Neural cell (in vitro differentiated cells): Measurements from ENCODE around the gene AMPD1. TPM values are rescaled to one million over a fixed set of nuclear protein-coding genes. Genes with fewer than 3 reads are reported as not detected.

Source experiments
- H2AFZ ChIP-seq: fragments of 200-600, 300-800 bp; sonication (generic), shearing (Covaris generic); 2 replicates; pipeline ENCODE4 v1.6.0; 2014; ENCODE audit warnings: low read depth, mild to moderate bottlenecking, antibody characterized with exemption, low read length, moderate library complexity
- H3F3A ChIP-seq: fragments of 200-600 bp; shearing (Covaris generic); 2 replicates; pipeline ENCODE4 v1.6.1; 2016; ENCODE audit warnings: mild to moderate bottlenecking, moderate library complexity, mixed read lengths, antibody characterized with exemption, low read length; ENCODE audit not compliant: insufficient read depth, poor library complexity, severe bottlenecking
- H3K27ac ChIP-seq: fragments of 200-600, 300-800 bp; sonication (generic), shearing (Covaris generic); 2 replicates; pipeline ENCODE4 v1.5.1; 2014; ENCODE audit warnings: mild to moderate bottlenecking, low read length, moderate library complexity
- H3K27me3 ChIP-seq: fragments of 300-800, 200-600 bp; sonication (generic), shearing (Covaris generic); 2 replicates; pipeline ENCODE4 v1.6.0; 2014; ENCODE audit warnings: mild to moderate bottlenecking, low read depth, low read length, moderate library complexity; ENCODE audit not compliant: insufficient read depth
- H3K36me3 ChIP-seq: fragments of 300-800, 200-600 bp; sonication (generic), shearing (Covaris generic); 2 replicates; pipeline ENCODE4 v1.5.1; 2014; ENCODE audit warnings: mild to moderate bottlenecking, antibody characterized with exemption, low read length, moderate library complexity; ENCODE audit not compliant: insufficient read depth
- H3K4me2 ChIP-seq: fragments of 300-800, 200-600 bp; sonication (generic), shearing (Covaris generic); 2 replicates; pipeline ENCODE4 v1.6.0; 2014; ENCODE audit warnings: mild to moderate bottlenecking, low read length
- H3K4me3 ChIP-seq: fragments of 300-800, 200-600 bp; sonication (generic), shearing (Covaris generic); 2 replicates; pipeline ENCODE4 v1.5.1; 2014; ENCODE audit warnings: mild to moderate bottlenecking, low read length, moderate library complexity
- H3K79me2 ChIP-seq: fragments of 200-600 bp; shearing (Covaris generic); replicated peaks from 2 replicates; pipeline ENCODE4 v1.6.0; 2014; ENCODE audit warnings: mild to moderate bottlenecking, low read length, moderate library complexity; ENCODE audit not compliant: insufficient read depth
- H3K9ac ChIP-seq: fragments of 300-800, 200-600 bp; sonication (generic), shearing (Covaris generic); 2 replicates; pipeline ENCODE4 v1.6.1; 2016; ENCODE audit warnings: mild to moderate bottlenecking, low read length, mixed read lengths
- H3K9me2 ChIP-seq: fragments of 200-600 bp; shearing (Covaris generic); 2 replicates; pipeline ENCODE4 v1.6.1; 2016; ENCODE audit warnings: mild to moderate bottlenecking, low read length, mixed read lengths; ENCODE audit not compliant: insufficient read depth
- H3K9me3 ChIP-seq: fragments of 200-600, 300-800 bp; sonication (generic), shearing (Covaris generic); 2 replicates; pipeline ENCODE4 v1.6.1; 2016; ENCODE audit warnings: mild to moderate bottlenecking, mixed run types, low read length, moderate library complexity, mixed read lengths
- H4K20me1 ChIP-seq: fragments of 200-600 bp; shearing (Covaris generic); 2 replicates; pipeline ENCODE4 v1.6.1; 2016; ENCODE audit warnings: mild to moderate bottlenecking, mixed run types; ENCODE audit not compliant: insufficient read depth
- EP300 ChIP-seq: fragments of 450-650 bp; conservative IDR thresholded peaks from 2 replicates; pipeline ENCODE4 v1.6.1; 2014; ENCODE audit warnings: antibody characterized with exemption, mild to moderate bottlenecking, moderate library complexity; ENCODE audit not compliant: poor library complexity, severe bottlenecking
- EZH2 ChIP-seq: fragments of 200-600, 300-800 bp; shearing (Covaris generic), sonication (generic); IDR thresholded peaks from 2 replicates; pipeline ENCODE4 v1.6.1; 2014; ENCODE audit warnings: antibody characterized with exemption, low read length, borderline replicate concordance, mild to moderate bottlenecking; ENCODE audit not compliant: insufficient read depth, poor library complexity, severe bottlenecking
- MXI1 ChIP-seq: fragments of 450-650 bp; conservative IDR thresholded peaks from 2 replicates; pipeline ENCODE4 v1.6.1; 2014; ENCODE audit warnings: antibody characterized with exemption, mild to moderate bottlenecking; ENCODE audit not compliant: poor library complexity, severe bottlenecking
- POLR2AphosphoS5 ChIP-seq: IDR thresholded peaks from 2 replicates; pipeline ENCODE4 v1.6.1; 2012
- RAD21 ChIP-seq: fragments of 450-650 bp; conservative IDR thresholded peaks from 2 replicates; pipeline ENCODE4 v1.6.1; 2014; ENCODE audit warnings: antibody characterized with exemption, mild to moderate bottlenecking, moderate library complexity
- SMC3 ChIP-seq: fragments of 450-650 bp; conservative IDR thresholded peaks from 2 replicates; pipeline ENCODE4 v1.6.1; 2014; ENCODE audit warnings: antibody characterized with exemption, mild to moderate bottlenecking, moderate library complexity; ENCODE audit not compliant: poor library complexity
- TAF1 ChIP-seq: IDR thresholded peaks from 2 replicates; pipeline ENCODE4 v1.6.1; 2012; ENCODE audit warnings: low read depth
- polyA plus RNA-seq: library from polyadenylated mRNA; depleted of rRNA; stranded (reverse); fragments of >200 nt; gene quantifications from 2 replicates; pipeline ENCODE4 v1.2.3, GENCODE V29; 2014
- TF ChIP-seq, protein P1 (sequence below): IDR thresholded peaks from 2 replicates; pipeline ENCODE4 v1.6.1; 2012; ENCODE audit warnings: borderline replicate concordance
- TF ChIP-seq, protein P2 (sequence below): fragments of 450-650 bp; IDR thresholded peaks from 2 replicates; pipeline ENCODE4 v1.5.1; 2014; ENCODE audit warnings: antibody characterized with exemption, mild to moderate bottlenecking, moderate library complexity; ENCODE audit not compliant: poor library complexity, severe bottlenecking

The AMPD1 gene
- polyA plus RNA-seq, 1 donor from 2014 or later, result not detected

DNA sequence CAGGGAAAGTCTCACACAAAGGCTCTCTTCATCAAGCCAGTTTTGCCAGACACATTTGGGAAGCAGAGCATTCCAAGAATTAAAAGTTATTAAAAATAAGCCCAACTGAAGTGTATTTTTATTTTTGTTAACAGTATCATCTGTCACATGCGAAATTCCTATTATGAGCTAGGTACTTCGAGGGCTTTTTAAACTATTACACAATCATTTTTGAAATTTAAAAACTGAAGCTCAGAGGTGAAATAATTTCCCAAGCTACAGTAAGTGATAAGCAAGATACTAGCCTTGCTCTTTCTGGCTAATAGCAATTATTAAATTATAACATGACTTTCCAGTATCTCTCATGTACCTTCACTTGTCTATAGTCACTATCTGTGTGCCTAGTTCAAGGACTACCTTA lies 33.2 kb upstream of the AMPD1 start:
- H3K27ac ChIP-seq, result no peak overlapping the region
- H3K36me3 ChIP-seq, result peaks cover 15% of the 10 kb centered on the region
- H3K9me2 ChIP-seq, result no peaks in the 10 kb centered on the region
- H3K9ac ChIP-seq, result no peak overlapping the region
- no peaks in the 10 kb centered on the region for H4K20me1 ChIP-seq
- TF ChIP-seq RAD21, result no peak
- no peak for TF ChIP-seq EZH2
- no peak for TF ChIP-seq POLR2AphosphoS5
- TF ChIP-seq EP300, result no peak
- no peak for TF ChIP-seq TAF1
- no peak for TF ChIP-seq SMC3
- TF ChIP-seq MXI1, result no peak
- TF ChIP-seq, protein P1, sequence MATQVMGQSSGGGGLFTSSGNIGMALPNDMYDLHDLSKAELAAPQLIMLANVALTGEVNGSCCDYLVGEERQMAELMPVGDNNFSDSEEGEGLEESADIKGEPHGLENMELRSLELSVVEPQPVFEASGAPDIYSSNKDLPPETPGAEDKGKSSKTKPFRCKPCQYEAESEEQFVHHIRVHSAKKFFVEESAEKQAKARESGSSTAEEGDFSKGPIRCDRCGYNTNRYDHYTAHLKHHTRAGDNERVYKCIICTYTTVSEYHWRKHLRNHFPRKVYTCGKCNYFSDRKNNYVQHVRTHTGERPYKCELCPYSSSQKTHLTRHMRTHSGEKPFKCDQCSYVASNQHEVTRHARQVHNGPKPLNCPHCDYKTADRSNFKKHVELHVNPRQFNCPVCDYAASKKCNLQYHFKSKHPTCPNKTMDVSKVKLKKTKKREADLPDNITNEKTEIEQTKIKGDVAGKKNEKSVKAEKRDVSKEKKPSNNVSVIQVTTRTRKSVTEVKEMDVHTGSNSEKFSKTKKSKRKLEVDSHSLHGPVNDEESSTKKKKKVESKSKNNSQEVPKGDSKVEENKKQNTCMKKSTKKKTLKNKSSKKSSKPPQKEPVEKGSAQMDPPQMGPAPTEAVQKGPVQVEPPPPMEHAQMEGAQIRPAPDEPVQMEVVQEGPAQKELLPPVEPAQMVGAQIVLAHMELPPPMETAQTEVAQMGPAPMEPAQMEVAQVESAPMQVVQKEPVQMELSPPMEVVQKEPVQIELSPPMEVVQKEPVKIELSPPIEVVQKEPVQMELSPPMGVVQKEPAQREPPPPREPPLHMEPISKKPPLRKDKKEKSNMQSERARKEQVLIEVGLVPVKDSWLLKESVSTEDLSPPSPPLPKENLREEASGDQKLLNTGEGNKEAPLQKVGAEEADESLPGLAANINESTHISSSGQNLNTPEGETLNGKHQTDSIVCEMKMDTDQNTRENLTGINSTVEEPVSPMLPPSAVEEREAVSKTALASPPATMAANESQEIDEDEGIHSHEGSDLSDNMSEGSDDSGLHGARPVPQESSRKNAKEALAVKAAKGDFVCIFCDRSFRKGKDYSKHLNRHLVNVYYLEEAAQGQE, result no peak
- TF ChIP-seq, protein P2, sequence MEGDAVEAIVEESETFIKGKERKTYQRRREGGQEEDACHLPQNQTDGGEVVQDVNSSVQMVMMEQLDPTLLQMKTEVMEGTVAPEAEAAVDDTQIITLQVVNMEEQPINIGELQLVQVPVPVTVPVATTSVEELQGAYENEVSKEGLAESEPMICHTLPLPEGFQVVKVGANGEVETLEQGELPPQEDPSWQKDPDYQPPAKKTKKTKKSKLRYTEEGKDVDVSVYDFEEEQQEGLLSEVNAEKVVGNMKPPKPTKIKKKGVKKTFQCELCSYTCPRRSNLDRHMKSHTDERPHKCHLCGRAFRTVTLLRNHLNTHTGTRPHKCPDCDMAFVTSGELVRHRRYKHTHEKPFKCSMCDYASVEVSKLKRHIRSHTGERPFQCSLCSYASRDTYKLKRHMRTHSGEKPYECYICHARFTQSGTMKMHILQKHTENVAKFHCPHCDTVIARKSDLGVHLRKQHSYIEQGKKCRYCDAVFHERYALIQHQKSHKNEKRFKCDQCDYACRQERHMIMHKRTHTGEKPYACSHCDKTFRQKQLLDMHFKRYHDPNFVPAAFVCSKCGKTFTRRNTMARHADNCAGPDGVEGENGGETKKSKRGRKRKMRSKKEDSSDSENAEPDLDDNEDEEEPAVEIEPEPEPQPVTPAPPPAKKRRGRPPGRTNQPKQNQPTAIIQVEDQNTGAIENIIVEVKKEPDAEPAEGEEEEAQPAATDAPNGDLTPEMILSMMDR, result no peak
- H3K4me2 ChIP-seq, result no peak overlapping the region
- H3K4me3 ChIP-seq, result no peak overlapping the region
- H3F3A ChIP-seq, result no peaks in the 10 kb centered on the region
- H2AFZ ChIP-seq, result no peak overlapping the region
- H3K27me3 ChIP-seq, result no peaks in the 10 kb centered on the region
- no peaks in the 10 kb centered on the region for H3K9me3 ChIP-seq
- peaks cover 23% of the 10 kb centered on the region for H3K79me2 ChIP-seq

DNA sequence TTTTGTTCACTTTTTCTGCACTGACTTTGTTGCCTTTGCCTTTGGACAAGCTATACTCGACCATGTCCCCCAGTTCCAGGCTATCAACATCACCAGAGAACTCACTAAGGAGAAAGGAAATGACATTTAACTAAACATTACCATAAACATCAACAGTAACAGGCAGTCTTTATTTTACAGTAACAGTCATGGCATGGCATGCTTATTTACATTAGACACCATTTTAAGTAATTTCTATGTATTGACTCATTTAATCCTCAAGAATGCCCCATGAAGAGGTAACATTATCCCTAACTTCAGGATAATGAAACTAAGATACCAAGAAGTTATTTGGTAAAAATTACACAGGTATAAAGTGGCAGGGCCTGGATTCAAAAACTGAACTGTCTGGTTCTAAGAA lies 29.9 kb upstream of the AMPD1 start:
- peaks cover 15% of the 10 kb centered on the region for H3K79me2 ChIP-seq
- H3K4me2 ChIP-seq, result no peak overlapping the region
- peaks cover 15% of the 10 kb centered on the region for H3K36me3 ChIP-seq

More for the DNA sequence above, 29.9 kb upstream of the AMPD1 start:
- Histone ChIP-seq H2AFZ (no peak overlapping the region), H3K4me3 (no peak overlapping the region), H3K27me3 (no peaks in the 10 kb centered on the region), H3K27ac (no peak overlapping the region), H4K20me1 (no peaks in the 10 kb centered on the region), H3K9me3 (no peaks in the 10 kb centered on the region), H3F3A (no peaks in the 10 kb centered on the region), H3K9ac (no peak overlapping the region), H3K9me2 (no peaks in the 10 kb centered on the region)
- TF ChIP-seq TAF1 (no peak), MXI1 (no peak), EP300 (no peak), EZH2 (no peak), SMC3 (no peak), RAD21 (no peak), POLR2AphosphoS5 (no peak)
- TF ChIP-seq, protein P2, result no peak
- TF ChIP-seq, protein P1, result no peak
